Naive B cell (primary cell): ENCODE data around the gene USB1. TPM values are rescaled to one million over a fixed set of nuclear protein-coding genes. Genes with fewer than 3 reads are reported as not detected.
A peak's percentile ranks its signal among the peaks of the same experiment; 100 is the strongest.

ENCODE experiments used
- ATAC-seq, 2 donors: fragments of 150-1000 bp; cut with Tn5 transposase; 2 replicates each; pipeline ENCODE4 v1.10.0; 2021; ENCODE audit warnings: low read depth in 2 of 2, mild to moderate bottlenecking in 2 of 2, moderate library complexity in 2 of 2
- DNase-seq: peaks from one replicate; pipeline ENCODE4 v3.0.0; 2022
- H3K27ac Mint-ChIP-seq, 6 donors: one replicate each; pipeline ENCODE4 v1.8.0; 2020 to 2022; ENCODE audit warnings: mild to moderate bottlenecking in 6 of 6, mixed read lengths in 6 of 6, moderate library complexity in 5 of 6, inconsistent platforms in 2 of 6
- H3K27me3 Mint-ChIP-seq, 3 donors: one replicate each; pipeline ENCODE4 v1.8.0; 2021 to 2022; ENCODE audit warnings: mixed read lengths in 3 of 3, mild to moderate bottlenecking in 1 of 3
- H3K36me3 Mint-ChIP-seq, 2 donors: one replicate each; pipeline ENCODE4 v1.8.0; 2020 to 2022; ENCODE audit warnings: mixed read lengths in 2 of 2, inconsistent platforms in 1 of 2, mild to moderate bottlenecking in 1 of 2
- H3K4me1 Mint-ChIP-seq, 3 donors: one replicate each; pipeline ENCODE4 v1.8.0; 2020 to 2022; ENCODE audit warnings: mixed read lengths in 3 of 3, inconsistent platforms in 1 of 3, mild to moderate bottlenecking in 1 of 3, moderate library complexity in 1 of 3
- H3K4me3 Mint-ChIP-seq, 8 donors: one replicate each; pipeline ENCODE4 v1.8.0; 2020 to 2022; ENCODE audit warnings: mild to moderate bottlenecking in 8 of 8, mixed read lengths in 8 of 8, moderate library complexity in 8 of 8, inconsistent platforms in 2 of 8
- H3K9me3 Mint-ChIP-seq, 7 donors: one replicate each; pipeline ENCODE4 v1.8.0; 2020 to 2022; ENCODE audit warnings: mixed read lengths in 7 of 7, mild to moderate bottlenecking in 5 of 7, inconsistent platforms in 2 of 7, moderate library complexity in 1 of 7
- polyA plus RNA-seq, 6 donors: library from polyadenylated mRNA; unstranded; fragments of 300-500 nt; fragmentation: Illumina TruSeq; gene quantifications; one replicate each; pipeline ENCODE4 v1.2.3, GENCODE V29; 2021; ENCODE audit warnings: low read depth in 6 of 6

USB1 gene, protein sequence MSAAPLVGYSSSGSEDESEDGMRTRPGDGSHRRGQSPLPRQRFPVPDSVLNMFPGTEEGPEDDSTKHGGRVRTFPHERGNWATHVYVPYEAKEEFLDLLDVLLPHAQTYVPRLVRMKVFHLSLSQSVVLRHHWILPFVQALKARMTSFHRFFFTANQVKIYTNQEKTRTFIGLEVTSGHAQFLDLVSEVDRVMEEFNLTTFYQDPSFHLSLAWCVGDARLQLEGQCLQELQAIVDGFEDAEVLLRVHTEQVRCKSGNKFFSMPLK
- 10 to 100 TPM; 19.8 to 30.5 (median 25.8) TPM for polyA plus RNA-seq

DNA sequence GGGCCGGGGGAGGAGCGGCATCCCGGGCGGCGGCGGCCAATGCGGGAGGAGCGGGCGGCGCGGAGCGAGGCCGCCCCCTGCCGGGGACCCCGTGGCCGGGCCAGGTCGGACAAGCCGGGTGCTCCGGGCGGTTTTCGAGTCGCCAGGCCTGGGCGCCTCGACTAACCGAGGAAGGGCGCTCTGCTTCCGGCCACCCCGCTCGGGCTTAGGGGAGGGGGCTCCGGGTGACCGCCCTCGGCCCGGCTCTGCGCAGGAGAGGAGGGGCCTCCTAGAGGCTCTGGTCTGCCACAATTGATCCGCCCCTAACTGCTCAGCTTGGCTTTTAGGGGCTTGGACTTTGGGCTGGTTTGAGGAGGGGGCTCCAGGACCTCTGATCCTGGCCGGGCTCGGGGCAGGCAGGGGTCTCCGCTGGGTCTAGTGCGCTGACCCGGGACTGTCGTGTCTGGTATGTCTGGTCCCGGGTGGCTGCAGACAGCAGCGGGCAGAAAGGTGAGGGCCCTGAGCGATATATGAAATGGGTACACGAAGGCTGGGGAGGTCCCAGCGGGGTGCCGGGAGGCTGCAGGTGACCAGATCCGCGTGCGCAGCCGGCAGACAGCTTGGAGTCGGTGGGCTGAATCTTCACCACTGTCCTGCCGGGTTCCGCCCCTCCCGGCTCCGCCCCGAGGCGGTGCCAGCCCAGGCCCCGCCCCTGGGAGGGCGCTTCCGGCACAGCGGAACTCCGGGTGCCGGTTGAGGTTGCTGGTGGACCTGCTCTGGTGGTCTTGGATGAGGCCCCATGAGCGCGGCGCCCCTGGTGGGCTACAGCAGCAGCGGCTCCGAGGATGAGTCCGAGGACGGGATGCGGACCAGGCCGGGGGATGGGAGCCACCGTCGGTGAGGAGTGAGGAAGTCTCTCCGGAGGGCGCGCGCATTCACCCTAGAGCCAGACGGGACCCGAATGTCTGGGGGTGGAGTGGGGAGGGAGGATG lies at the start of gene USB1:
Gene USB1 (plus strand): TSS at position 702 of the 971 bp plus-strand sequence. CDS start 77 bp downstream, at position 779.
- peak within 1 kb of the TSS; percentile 90 to 97 (median 94) for H3K4me3 Mint-ChIP-seq
- peak; percentile 81 to 82 for ATAC-seq

DNA sequence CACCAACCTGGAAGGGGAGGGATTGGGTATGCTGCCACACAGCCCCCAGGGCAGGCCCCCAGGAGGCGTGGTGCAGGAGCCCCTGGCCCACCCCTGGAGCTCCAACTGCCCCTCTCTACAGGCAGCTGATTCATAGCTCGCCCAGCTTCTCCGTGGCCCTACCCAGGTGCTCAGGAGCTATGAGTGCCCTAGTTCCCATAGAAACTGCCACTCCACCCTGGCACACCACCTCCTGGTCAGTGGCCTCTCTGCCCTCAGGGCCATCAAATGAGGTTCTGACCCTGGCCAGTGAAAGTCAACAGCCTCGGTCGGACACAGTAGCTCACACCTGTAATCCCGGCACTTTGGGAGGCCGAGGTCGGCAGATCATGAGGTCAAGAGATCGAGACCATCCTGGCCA lies 48.3 kb upstream of the USB1 start:
- Mint-ChIP-seq H3K27me3 (peaks cover 12 to 36% (median 22%) of the 10 kb centered on the region in 3 donors), H3K27ac (no peak overlapping the region), H3K9me3 (peaks cover 0 to 6% (median 2%) of the 10 kb centered on the region in 7 donors), H3K4me1 (no peaks in the 10 kb centered on the region), H3K4me3 (no peak overlapping the region), H3K36me3 (no peaks in the 10 kb centered on the region)
- DNase-seq (no peak), ATAC-seq (no peak)

More for the DNA sequence above, at the start of gene USB1:
- no peaks in the 10 kb centered on the region for H3K9me3 Mint-ChIP-seq
- no peaks in the 10 kb centered on the region for H3K36me3 Mint-ChIP-seq
- no peaks in the 10 kb centered on the region for H3K27me3 Mint-ChIP-seq
- peaks cover 29 to 55% (median 35%) of the 10 kb centered on the region in 3 donors for H3K4me1 Mint-ChIP-seq
- H3K27ac Mint-ChIP-seq = peak within 1 kb of the TSS; percentile 80 to 97 (median 95)
- peak; percentile 95 for DNase-seq

DNA sequence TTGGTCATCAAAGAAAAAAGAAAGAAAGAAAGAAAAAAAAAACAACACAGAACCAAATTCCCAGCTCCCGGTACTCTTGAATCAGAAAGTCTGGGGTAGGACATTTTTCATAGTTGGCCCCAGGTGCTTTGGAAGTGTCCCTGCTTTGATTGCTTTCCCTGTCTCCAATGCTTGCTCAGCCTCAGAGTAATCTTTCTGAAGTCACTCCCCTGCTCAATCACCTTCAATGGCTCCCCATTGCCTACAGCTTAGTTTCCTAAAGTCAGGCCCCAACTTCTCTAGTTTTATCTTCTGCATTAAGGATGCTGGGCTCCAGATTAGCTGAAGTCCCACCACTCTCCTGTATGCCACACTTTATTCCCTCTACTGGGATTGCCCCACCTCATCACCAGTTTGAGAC lies 47.4 kb upstream of the USB1 start:
- H3K9me3 Mint-ChIP-seq = peaks cover 0 to 6% (median 2%) of the 10 kb centered on the region in 7 donors
- H3K4me1 Mint-ChIP-seq = peaks cover 0 to 4% (median 0%) of the 10 kb centered on the region in 3 donors
- H3K27ac Mint-ChIP-seq = no peak overlapping the region
- H3K4me3 Mint-ChIP-seq = no peak overlapping the region
- DNase-seq = no peak
- H3K36me3 Mint-ChIP-seq = no peaks in the 10 kb centered on the region
- no peak for ATAC-seq
- H3K27me3 Mint-ChIP-seq = peaks cover 12 to 42% (median 27%) of the 10 kb centered on the region in 3 donors

DNA sequence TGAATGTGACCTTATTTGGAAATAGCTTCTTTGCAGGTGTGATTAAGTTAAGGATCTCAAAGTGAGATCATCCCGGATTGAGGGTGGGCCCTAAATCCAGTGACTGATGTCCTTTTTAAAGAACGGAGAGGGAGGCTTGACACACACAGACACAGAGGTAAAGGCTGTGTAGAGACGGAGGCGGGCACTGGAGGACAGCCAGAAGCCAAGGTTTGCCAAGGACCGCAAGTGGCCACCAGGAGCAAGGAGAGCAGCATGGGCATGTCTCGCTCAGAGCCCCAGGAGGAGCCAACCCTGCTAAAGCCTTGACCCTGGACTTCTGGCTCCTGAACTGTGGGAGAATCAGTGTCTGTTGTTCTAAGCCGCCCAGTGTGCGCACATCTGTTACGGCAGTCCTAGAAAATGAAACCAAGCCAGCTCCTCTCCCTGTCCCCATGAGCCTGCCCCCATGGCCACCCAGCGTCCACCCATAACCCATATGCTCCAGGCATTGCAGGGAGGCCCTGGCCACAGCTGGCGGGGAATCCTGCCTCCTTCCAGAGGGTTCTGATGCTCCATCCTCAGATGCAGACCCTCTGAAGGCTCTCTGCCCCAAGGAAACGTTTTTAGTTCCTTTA lies 45.5 kb upstream of the USB1 start:
- H3K9me3 Mint-ChIP-seq = no peaks in the 10 kb centered on the region
- DNase-seq (no peak), ATAC-seq (no peak)
- H3K4me1 Mint-ChIP-seq = peaks cover 0 to 4% (median 0%) of the 10 kb centered on the region in 3 donors
- H3K27ac Mint-ChIP-seq = no peak overlapping the region
- no peak overlapping the region for H3K4me3 Mint-ChIP-seq
- no peaks in the 10 kb centered on the region for H3K36me3 Mint-ChIP-seq
- peaks cover 6 to 44% (median 28%) of the 10 kb centered on the region in 3 donors for H3K27me3 Mint-ChIP-seq

DNA sequence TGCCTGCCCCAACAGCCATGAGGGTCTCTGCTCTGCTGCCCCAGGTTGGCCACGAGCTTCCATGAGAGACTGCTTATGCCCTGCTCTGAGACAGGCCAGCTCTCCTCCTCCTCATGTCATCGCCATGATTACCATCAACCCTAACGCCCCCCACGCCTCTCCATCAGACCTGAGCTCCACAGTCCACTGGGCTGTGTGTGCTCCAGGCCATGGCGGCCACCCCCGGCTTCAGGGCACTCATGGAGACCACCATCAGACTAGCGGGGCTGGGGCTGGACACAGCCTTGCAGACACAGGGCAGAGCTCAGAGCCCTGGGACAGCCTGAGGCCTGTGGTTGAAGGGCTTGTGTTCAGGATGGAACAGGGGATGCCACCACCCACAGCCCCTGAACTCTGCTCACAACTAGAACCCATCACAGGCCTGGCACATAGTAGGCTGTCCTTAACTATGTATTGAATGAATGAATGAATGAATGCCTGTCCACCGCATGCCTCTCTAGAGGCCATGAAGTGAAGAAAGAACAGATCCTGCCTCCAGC lies 44.9 kb upstream of the USB1 start:
- H3K4me1 Mint-ChIP-seq = peaks cover 0 to 4% (median 0%) of the 10 kb centered on the region in 3 donors

DNA sequence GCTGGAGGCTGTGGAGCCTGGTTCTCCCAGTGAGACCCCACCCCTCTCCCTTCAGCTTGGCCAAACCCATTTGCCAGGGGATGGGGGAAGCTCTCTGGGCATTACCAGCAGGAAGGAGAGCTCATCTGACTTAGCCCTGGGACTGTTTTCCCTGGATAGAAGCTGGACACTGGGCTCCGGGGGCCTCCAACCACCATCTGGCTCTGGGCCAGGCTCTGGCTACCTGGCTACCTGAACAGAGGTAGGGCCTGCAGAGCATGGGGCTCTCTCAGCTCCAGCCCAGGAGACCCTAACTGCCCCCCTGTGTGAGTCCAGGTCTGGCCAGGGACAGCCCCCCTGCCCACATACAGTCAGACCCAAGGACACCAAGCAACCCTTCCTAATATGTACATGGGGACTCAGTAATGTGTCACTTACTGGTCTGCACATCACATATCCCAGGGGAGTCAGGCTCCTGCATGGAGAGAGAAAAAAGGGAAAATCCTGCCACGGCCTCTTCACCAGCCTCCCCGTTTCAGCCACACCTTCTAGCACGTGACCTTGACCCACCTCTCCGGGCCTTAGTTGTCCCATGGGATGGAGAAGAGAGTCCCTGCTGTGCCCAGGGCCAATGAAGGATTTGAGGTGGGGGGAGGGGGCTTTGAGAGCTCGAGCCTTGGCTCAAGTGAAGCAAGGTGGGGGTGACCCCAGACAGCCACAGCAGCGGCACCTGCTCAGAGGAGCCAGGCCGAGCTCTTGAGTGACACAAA lies 44.1 kb upstream of the USB1 start:
- Mint-ChIP-seq H3K27ac (peak overlapping the region in 1 of 6 donors; percentile 21), H3K9me3 (no peaks in the 10 kb centered on the region)

More for the DNA sequence above, 44.9 kb upstream of the USB1 start:
- H3K27ac Mint-ChIP-seq = peak overlapping the region in 2 of 6 donors; percentile 21 to 57
- DNase-seq (no peak), ATAC-seq (no peak)
- no peaks in the 10 kb centered on the region for H3K36me3 Mint-ChIP-seq
- no peaks in the 10 kb centered on the region for H3K9me3 Mint-ChIP-seq
- H3K4me3 Mint-ChIP-seq = peak overlapping the region in 1 of 8 donors; percentile 12
- H3K27me3 Mint-ChIP-seq = peaks cover 4 to 47% (median 30%) of the 10 kb centered on the region in 3 donors

DNA sequence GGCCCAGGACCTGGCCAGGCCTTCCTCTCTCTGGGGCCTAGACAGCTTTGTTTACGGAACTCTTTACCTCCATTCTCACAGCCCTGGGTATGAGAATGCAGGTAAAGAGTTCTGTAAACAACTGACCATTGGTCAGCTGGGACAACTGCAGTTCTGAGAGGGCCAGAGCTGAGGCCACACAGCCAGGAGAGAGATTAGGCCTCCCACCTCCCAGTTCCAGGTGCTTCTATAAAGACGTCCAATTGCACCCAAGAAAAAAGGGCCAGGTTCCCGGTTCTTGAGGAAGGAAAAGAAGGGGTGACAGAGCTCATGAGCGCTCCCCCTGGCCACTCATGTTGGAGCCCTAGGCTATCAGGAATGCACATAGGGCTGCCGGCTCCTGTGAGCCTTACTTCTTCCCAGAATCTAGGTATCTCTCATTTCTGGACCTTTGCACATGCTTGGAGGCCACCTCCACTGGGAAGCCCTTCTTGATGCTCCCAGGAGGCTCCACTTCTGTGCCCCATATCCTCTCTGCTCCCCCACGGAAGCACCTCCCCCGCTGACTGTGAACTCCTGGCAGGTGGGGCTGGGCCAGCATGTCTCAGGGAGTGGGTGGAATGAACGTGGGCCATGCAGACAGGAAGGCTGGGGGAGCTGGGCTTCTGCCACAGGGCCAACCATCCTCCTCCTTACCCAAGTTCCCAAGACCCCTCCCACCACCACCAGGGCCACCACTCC lies 43.4 kb upstream of the USB1 start:
- Mint-ChIP-seq H3K4me3 (no peak overlapping the region), H3K4me1 (peaks cover 0 to 4% (median 0%) of the 10 kb centered on the region in 3 donors), H3K9me3 (no peaks in the 10 kb centered on the region), H3K27me3 (peaks cover 0 to 46% (median 33%) of the 10 kb centered on the region in 3 donors), H3K27ac (no peak overlapping the region), H3K36me3 (no peaks in the 10 kb centered on the region)
- DNase-seq = no peak
- no peak for ATAC-seq

More for the DNA sequence above, 44.1 kb upstream of the USB1 start:
- Mint-ChIP-seq H3K36me3 (no peaks in the 10 kb centered on the region), H3K27me3 (peaks cover 0 to 48% (median 32%) of the 10 kb centered on the region in 3 donors), H3K4me1 (peaks cover 0 to 4% (median 0%) of the 10 kb centered on the region in 3 donors), H3K4me3 (no peak overlapping the region)
- ATAC-seq (no peak), DNase-seq (no peak)

DNA sequence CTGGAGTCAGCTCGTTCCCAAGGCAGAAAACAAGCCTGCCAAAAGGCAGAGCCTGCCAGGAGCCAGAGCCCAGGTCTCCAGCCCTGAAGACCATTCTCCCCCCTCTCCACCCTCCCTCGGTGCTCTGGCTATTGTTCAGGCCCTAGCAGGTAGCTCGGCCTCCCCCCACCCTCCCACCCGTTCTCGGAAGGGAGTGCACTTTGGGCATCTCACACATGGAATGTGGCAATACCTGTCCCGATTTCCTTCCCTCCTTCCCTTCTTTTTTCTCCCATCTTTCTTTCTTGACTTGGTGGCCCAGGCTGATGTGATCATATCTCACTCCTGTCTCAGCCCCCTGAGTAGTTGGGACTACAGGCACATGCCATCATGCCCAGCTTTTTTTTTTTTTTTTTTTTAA lies 42.7 kb upstream of the USB1 start:
- Mint-ChIP-seq H3K4me3 (no peak overlapping the region), H3K36me3 (no peaks in the 10 kb centered on the region), H3K27ac (no peak overlapping the region), H3K9me3 (no peaks in the 10 kb centered on the region), H3K27me3 (peaks cover 0 to 46% (median 31%) of the 10 kb centered on the region in 3 donors), H3K4me1 (peaks cover 0 to 4% (median 0%) of the 10 kb centered on the region in 3 donors)
- DNase-seq (no peak), ATAC-seq (no peak)

DNA sequence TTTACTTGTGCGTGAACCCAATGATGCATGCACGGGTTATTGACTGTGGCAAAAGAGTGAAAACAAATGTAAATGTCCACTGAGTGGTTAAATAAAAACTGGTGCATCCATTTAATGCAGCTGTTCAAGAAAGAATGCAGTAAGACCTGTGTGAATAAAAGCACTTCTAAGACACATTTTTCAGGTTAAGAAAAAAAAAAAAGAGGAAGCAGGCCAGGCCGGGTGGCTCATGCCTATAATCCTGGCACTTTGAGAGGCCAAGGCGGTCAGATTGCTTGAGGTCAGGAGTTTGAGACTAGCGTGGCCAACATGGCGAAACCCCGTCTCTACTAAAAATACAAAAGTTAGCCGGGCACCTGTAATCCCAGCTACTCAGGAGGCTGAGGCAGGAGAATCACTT lies 42.1 kb upstream of the USB1 start:
- DNase-seq (no peak), ATAC-seq (no peak)
- H3K4me3 Mint-ChIP-seq = no peak overlapping the region
- H3K36me3 Mint-ChIP-seq = no peaks in the 10 kb centered on the region
- H3K4me1 Mint-ChIP-seq = peaks cover 0 to 4% (median 0%) of the 10 kb centered on the region in 3 donors
- no peaks in the 10 kb centered on the region for H3K9me3 Mint-ChIP-seq
- H3K27me3 Mint-ChIP-seq = peaks cover 0 to 42% (median 31%) of the 10 kb centered on the region in 3 donors
- peak overlapping the region in 1 of 6 donors; percentile 56 for H3K27ac Mint-ChIP-seq

DNA sequence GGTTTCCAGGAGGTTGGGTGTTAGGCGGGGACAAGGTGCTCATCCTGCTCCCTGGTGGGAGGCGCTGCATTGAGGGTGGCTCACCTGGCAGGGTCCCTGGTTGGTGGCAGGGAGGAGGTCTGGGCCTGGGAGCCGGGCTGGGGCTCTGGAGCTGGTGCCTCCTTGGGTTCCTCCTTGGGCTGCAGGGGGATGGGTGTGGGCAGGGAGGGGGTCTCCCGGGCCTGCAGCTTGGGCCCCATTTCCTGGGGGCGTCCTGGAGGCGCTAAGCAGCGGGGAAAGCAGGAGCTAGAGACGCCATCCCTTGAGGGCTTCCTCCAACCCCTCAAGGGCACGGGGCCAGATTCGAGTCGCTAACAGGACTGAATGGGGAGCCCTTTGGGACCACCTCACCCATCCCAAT lies 41.4 kb upstream of the USB1 start:
- no peak for ATAC-seq
- peaks cover 0 to 42% (median 31%) of the 10 kb centered on the region in 3 donors for H3K27me3 Mint-ChIP-seq
- no peak overlapping the region for H3K27ac Mint-ChIP-seq
- no peak overlapping the region for H3K4me3 Mint-ChIP-seq
- no peaks in the 10 kb centered on the region for H3K36me3 Mint-ChIP-seq
- H3K4me1 Mint-ChIP-seq = peaks cover 0 to 4% (median 0%) of the 10 kb centered on the region in 3 donors
- no peak for DNase-seq
- peaks cover 0 to 2% (median 0%) of the 10 kb centered on the region in 7 donors for H3K9me3 Mint-ChIP-seq

DNA sequence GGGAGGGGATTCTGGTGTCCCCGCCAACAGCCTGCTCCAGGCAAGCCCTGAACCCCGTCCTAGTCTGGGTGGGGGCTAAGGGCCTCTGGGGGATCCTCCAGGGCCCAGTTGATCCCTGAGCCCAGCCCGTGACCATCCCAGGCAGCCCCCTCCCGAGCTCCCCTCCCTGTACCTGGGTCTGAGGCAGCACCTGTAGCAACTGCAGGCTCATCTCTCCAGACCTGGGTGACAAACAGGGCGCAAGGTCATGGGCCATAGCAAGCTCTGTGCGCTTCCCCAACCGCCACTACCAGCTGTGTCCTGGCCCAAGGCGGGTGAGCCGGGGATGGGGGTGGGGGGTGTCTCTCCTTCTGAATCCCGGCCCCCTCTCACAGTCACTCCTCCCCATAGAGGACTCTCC lies 40.9 kb upstream of the USB1 start:
- H3K36me3 Mint-ChIP-seq = no peaks in the 10 kb centered on the region
- no peak overlapping the region for H3K4me3 Mint-ChIP-seq
- ATAC-seq = no peak
- peaks cover 0 to 4% (median 0%) of the 10 kb centered on the region in 3 donors for H3K4me1 Mint-ChIP-seq
- H3K27me3 Mint-ChIP-seq = peaks cover 0 to 40% (median 29%) of the 10 kb centered on the region in 3 donors
- no peak for DNase-seq
- peaks cover 0 to 5% (median 0%) of the 10 kb centered on the region in 7 donors for H3K9me3 Mint-ChIP-seq
- H3K27ac Mint-ChIP-seq = no peak overlapping the region
